ENCODE measurements around the gene CHST8.

- TF ChIP-seq CTCF (IDR thresholded peaks at IDR 0.05) (no peak), POLR2A (IDR thresholded peaks at IDR 0.05) (no peak)
Observed at GRCh38 chr19:33654840-33655508, 33.2 kb downstream of the CHST8 start.
